Memory B cell (primary cell): ENCODE results near the gene STAC3.
A peak's percentile ranks its signal among the peaks of the same experiment; 100 is the strongest.

Source experiments
- ATAC-seq: fragments of 150-1000 bp; cut with Tn5 transposase; 2 replicates; pipeline ENCODE4 v1.10.0; 2021; ENCODE audit warnings: low read depth, mild to moderate bottlenecking, moderate library complexity
- DNase-seq, 2 donors: peaks; one replicate each; pipeline ENCODE4 v3.0.0; 2022; ENCODE audit warnings: low spot score in 2 of 2
- H3K27ac Mint-ChIP-seq: one replicate; pipeline ENCODE4 v1.8.0; 2022; ENCODE audit warnings: mild to moderate bottlenecking, moderate library complexity, mixed read lengths
- H3K27me3 Mint-ChIP-seq: one replicate; pipeline ENCODE4 v1.8.0; 2022; ENCODE audit warnings: mixed read lengths
- H3K36me3 Mint-ChIP-seq: one replicate; pipeline ENCODE4 v1.8.0; 2022; ENCODE audit warnings: mild to moderate bottlenecking, mixed read lengths
- H3K4me1 Mint-ChIP-seq: one replicate; pipeline ENCODE4 v1.8.0; 2022; ENCODE audit warnings: mixed read lengths
- H3K4me3 Mint-ChIP-seq: one replicate; pipeline ENCODE4 v1.8.0; 2022; ENCODE audit warnings: mild to moderate bottlenecking, moderate library complexity, mixed read lengths
- H3K9me3 Mint-ChIP-seq: one replicate; pipeline ENCODE4 v1.8.0; 2022; ENCODE audit warnings: mixed read lengths

STAC3 gene

GRCh38 chr12:57226588-57227314 is 24.2 kb downstream of the STAC3 start:
- Mint-ChIP-seq H3K27me3 (peaks cover 16% of the 10 kb centered on the region), H3K27ac (no peak overlapping the region), H3K9me3 (no peaks in the 10 kb centered on the region), H3K4me3 (peak overlapping the region; percentile 69), H3K36me3 (peaks cover 8% of the 10 kb centered on the region), H3K4me1 (peaks cover 50% of the 10 kb centered on the region)
- ATAC-seq, result no peak
- DNase-seq, result no peak

DNA sequence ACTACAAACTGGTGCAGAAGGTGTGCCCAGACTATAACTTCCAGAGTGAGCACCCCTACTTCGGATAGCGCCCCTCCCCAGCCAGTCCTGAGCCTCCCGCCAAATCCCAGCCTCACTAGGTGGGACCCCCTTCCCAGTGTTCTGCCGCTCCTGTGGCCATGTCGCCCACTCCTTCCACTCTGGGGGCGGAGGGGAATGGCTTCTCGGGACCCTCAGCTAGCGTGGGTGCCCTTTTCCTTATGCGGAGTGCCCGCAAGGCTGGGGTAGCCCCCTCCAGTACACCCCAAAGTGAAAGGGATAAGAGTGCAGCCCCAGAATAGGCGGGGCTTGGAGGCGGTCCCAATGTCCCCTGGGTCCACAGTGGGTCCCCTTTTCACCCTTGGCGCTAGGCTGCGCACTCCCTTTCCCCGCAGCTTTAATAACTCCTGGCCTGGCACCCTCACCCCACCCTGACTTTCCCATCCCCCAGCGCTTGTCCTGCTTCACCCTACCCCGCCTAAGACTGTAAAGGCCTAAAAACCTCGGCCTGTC is 25.2 kb downstream of the STAC3 start:
- DNase-seq (no peak), ATAC-seq (no peak)
- Mint-ChIP-seq H3K27me3 (peaks cover 23% of the 10 kb centered on the region), H3K36me3 (peaks cover 10% of the 10 kb centered on the region), H3K4me3 (peak overlapping the region; percentile 37), H3K9me3 (no peaks in the 10 kb centered on the region), H3K27ac (peak overlapping the region; percentile 43), H3K4me1 (peaks cover 57% of the 10 kb centered on the region)

GRCh38 chr12:57224973-57225679 is 25.9 kb downstream of the STAC3 start:
- Mint-ChIP-seq H3K27ac (peak overlapping the region; percentile 43), H3K27me3 (peaks cover 26% of the 10 kb centered on the region), H3K9me3 (no peaks in the 10 kb centered on the region), H3K4me3 (peak overlapping the region; percentile 37), H3K36me3 (peaks cover 6% of the 10 kb centered on the region), H3K4me1 (peaks cover 54% of the 10 kb centered on the region)
- peak; percentile 71 for ATAC-seq
- DNase-seq, result peak; percentile 64 to 72

GRCh38 chr12:57224278-57224972 is 26.6 kb downstream of the STAC3 start:
- DNase-seq (no peak), ATAC-seq (no peak)
- H3K27ac Mint-ChIP-seq, result peak overlapping the region; percentile 43
- no peak overlapping the region for H3K4me3 Mint-ChIP-seq
- H3K27me3 Mint-ChIP-seq, result peaks cover 31% of the 10 kb centered on the region
- H3K4me1 Mint-ChIP-seq, result peaks cover 54% of the 10 kb centered on the region
- no peaks in the 10 kb centered on the region for H3K9me3 Mint-ChIP-seq
- peaks cover 9% of the 10 kb centered on the region for H3K36me3 Mint-ChIP-seq

DNA sequence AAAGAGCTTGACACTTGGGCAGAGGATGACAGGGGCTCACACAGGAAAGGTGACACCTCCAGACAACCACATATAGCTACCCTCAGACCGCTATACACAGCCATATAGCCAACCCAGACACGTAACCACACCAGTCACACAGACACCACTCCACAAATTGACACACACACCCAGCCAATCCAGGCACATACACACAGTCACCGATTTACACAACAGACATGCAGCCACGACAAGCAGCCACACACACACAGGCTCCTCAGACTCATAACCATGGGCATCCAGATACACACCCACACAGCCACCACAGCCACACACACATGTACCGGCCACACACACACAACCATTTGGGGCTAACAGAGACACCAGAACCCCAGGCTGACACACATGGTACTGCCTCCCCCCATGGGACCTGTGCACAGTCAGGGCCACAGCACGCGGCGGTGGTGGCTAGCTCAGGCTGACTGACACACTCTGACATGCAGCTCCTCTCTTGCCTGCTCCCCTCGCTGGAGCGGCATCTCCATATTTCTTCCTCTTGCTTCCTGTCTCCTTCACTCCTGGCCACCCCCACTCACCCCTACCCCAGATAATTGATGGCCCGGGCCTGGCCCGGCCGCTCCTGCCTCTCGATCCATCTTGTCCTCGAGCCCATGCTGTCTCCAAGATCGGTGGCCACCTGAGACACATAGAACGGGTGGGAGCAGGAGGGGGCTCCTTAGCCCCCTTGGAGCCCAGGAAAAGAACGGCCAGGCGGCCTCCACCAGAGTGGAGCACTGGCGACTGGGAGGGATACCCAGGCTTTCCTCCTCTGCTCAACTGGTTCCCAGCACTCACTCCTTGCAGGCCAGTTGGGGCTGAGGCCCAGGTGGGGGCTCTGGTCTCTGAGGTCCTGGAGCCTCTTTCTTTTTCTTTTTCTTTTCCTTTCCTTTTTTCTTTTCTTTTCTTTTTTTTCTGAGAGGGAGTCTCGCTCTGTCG is 27.5 kb downstream of the STAC3 start:
- ATAC-seq (no peak), DNase-seq (no peak)
- H3K4me1 Mint-ChIP-seq, result peaks cover 58% of the 10 kb centered on the region
- peaks cover 38% of the 10 kb centered on the region for H3K27me3 Mint-ChIP-seq
- H3K4me3 Mint-ChIP-seq, result no peak overlapping the region
- H3K27ac Mint-ChIP-seq, result no peak overlapping the region
- H3K9me3 Mint-ChIP-seq, result no peaks in the 10 kb centered on the region
- peaks cover 9% of the 10 kb centered on the region for H3K36me3 Mint-ChIP-seq

- H3K4me1 Mint-ChIP-seq, result peaks cover 61% of the 10 kb centered on the region
- H3K27me3 Mint-ChIP-seq, result peaks cover 40% of the 10 kb centered on the region
- H3K4me3 Mint-ChIP-seq, result no peak overlapping the region
- H3K9me3 Mint-ChIP-seq, result no peaks in the 10 kb centered on the region
- DNase-seq (no peak), ATAC-seq (no peak)
- H3K27ac Mint-ChIP-seq, result no peak overlapping the region
- peaks cover 9% of the 10 kb centered on the region for H3K36me3 Mint-ChIP-seq
These were observed 28.4 kb downstream of the STAC3 start for GRCh38 chr12:57222286-57223190.

DNA sequence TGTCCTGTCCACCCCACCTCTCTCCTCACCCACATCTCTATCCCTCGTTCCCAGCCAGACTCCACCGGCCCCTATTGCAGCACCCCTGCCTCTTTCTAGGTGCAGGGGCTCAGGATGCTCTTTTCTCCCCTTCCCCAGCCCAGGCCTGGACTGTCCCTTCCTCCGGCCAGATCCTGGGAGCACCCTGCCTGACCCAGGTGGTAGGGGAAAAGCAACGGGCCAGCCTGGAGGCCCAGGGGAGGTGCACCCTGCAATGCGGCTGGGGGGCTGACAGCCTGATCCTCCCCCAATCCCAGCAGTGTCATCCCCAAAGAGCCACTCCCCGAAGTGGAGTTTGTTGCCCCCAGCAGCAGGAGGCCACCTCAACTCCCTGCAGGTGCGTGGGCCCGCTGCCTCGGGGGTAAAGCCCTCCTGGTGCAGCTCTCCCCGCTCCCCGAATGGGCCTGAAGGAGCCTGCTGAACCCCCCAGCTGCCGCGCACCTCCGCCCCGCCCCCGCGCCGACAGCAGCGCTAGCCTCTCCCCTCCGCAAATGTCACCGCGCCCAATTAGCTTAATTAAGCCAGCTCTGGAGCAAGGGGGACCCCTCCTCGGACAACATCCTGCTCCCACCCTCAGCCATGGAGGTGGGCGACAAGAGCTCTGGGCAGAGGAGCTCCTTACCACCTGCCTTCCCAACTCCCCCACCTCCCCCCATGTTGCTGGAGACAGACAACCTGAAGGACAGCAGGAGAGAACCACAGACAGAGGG is 29.6 kb downstream of the STAC3 start:
- Mint-ChIP-seq H3K9me3 (no peaks in the 10 kb centered on the region), H3K36me3 (peaks cover 11% of the 10 kb centered on the region), H3K4me1 (peaks cover 57% of the 10 kb centered on the region), H3K27ac (peak overlapping the region; percentile 71), H3K4me3 (no peak overlapping the region), H3K27me3 (peaks cover 40% of the 10 kb centered on the region)
- ATAC-seq (no peak), DNase-seq (no peak)

DNA sequence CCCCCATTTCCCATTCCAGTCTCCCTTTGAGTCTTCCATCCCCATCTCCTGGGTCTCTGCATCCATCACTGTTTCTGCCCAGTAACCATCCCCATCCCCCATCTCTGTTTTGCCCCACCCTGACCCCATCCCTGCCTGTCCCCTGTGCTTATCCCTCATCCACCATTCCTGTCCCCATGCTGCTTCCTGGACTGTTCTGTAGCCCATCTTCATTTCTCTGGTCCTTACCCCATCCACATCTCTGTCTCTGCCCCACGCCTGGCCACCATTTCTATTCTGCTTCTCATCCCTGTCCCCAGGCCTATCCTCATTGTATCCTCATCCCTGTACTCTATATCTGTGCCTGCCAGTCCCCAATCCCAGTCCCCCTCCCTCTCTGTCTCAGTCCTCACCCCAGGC is 30.2 kb downstream of the STAC3 start:
- Mint-ChIP-seq H3K36me3 (peaks cover 11% of the 10 kb centered on the region), H3K4me1 (peaks cover 58% of the 10 kb centered on the region), H3K4me3 (no peak overlapping the region), H3K27me3 (peaks cover 41% of the 10 kb centered on the region), H3K27ac (no peak overlapping the region), H3K9me3 (no peaks in the 10 kb centered on the region)
- ATAC-seq, result no peak
- no peak for DNase-seq

DNA sequence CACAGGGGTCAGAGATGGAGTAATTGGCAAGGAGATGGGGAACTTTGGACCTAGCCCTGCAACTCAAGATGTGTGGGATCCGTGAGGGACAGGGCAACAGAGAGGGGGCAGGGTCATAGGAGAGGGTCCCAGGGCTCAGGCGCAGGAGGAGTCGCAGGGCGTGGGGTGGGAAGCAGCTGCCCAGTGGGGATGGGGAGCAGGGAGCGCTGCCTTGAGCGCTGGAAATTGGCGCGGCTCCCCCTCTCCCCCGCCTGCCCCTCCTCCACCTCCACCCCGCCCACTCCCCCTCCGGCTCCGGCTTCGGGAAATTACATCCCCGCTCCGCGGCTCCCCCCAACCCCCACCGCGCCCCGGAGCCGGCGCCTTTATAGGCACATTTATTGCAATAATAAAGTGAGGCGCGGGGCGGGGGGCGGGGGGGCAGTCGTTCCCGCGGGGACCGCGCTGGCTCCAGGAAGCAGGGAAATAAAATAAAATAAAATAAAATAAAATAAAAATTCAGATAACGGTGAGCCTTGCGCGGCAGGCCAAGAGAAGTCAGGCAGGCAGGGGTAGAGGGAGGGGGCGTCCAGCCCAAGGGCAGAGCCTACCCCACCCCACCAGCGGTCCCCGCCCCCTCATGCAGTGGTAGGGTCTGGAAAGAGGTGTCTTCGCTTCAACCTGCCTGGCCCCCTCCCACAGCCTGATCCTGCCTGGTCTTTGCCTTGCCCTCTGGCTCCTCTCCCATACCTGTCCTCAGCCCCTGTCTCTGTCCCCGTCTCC is 30.8 kb downstream of the STAC3 start:
- DNase-seq (no peak), ATAC-seq (no peak)
- Mint-ChIP-seq H3K36me3 (peaks cover 10% of the 10 kb centered on the region), H3K9me3 (no peaks in the 10 kb centered on the region), H3K4me3 (no peak overlapping the region), H3K27me3 (peaks cover 43% of the 10 kb centered on the region), H3K27ac (peak overlapping the region; percentile 17), H3K4me1 (peaks cover 59% of the 10 kb centered on the region)

DNA sequence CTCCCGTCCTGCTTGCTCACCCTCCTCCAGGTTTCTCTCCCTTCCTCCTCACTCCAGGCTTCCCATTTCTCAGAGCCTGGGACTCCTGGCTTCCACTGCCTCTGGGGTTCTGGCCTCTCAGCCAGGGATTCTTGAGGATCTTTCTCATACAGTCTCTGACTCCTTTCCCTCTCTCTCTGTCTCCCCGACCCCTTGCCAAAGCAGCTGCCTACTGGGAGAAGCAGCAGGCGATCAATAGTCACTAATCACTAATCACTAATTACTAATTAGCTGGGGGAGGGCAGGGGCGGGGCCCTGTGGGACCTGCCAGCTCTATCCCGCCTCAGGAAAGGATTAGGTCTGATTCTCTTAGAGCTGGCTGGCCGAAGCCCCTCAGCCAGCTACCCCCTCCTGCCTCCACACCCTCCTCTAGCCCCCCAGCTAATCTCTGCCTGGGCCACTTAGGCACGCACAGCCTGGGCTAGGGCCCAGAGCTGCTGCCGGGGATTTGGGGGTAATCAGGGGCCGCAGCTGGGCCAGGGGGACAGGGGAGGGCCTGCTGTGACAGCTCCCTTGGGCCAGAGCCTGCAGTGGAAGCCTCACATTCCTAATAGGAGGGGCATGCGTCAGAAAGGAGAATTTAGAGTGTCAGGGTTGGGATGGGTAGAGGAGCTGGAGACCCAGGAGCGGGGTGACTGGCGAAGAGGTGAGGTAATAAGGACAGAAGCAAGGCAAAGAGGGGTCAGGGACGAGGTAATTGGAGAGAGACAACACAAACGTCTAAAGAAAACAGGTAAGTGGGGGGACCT is 31.6 kb downstream of the STAC3 start:
- Mint-ChIP-seq H3K4me1 (peaks cover 67% of the 10 kb centered on the region), H3K9me3 (no peaks in the 10 kb centered on the region), H3K27me3 (peaks cover 46% of the 10 kb centered on the region), H3K4me3 (peak overlapping the region; percentile 45), H3K27ac (peak overlapping the region; percentile 17), H3K36me3 (peaks cover 10% of the 10 kb centered on the region)
- ATAC-seq (no peak), DNase-seq (no peak)
